Measurements from ENCODE around the gene KRTAP3-3.

KRTAP3-3 gene

DNA sequence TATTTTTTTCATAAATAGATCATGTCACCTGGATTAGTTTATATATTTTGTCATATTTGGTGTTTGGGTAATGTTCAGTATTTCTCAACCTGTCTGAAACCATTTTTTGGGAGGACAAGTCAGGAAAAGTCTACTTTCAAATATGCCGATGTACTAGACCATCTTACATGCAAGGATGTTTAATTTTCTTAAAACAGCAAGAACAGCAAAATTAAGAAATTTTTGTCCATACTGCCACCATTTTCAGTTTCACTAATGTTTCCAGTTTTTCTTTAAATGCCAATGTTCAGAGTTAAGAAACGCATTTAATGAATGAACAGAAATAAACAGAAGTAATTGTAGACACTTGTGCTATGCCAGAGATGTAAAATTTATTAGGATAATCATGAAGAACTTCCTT lies 880 bp downstream of the KRTAP3-3 start:
- Histone ChIP-seq H3K36me3 (ENCODE audit: insufficient read depth, low read length) (no peaks in the 10 kb centered on the region), H3K9me2 (replicated peaks; ENCODE audit: low read depth, low read length) (no peaks in the 10 kb centered on the region), H3K4me3 (ENCODE audit: low read length, poor library complexity, severe bottlenecking) (no peak overlapping the region)

DNA sequence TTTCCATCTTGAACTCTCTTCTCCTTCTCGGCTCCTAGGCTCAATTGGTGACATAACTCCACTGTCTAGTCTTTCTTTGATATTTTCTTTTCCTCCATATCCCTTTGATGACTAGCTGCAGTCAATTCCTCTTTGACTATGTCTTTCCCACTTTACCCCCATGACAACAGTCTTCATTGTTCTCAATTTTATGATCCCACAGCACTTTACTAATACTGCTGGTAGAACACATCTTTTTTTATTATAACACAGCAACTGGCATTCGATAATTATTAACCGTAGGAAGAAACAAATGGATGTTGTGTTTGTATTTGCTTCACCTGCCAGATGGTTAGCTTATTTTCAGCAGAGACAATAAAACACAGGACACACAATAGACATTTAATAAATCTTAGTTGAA lies 1.3 kb downstream of the KRTAP3-3 start:
- no peaks in the 10 kb centered on the region for H3K9me2 ChIP-seq (replicated peaks; ENCODE audit: low read depth, low read length)
- H3K4me1 ChIP-seq (ENCODE audit: insufficient read depth, low read length, poor library complexity, severe bottlenecking) = no peaks in the 10 kb centered on the region
- no peaks in the 10 kb centered on the region for H3F3A ChIP-seq (ENCODE audit: low read depth)
- no peak overlapping the region for H3K9ac ChIP-seq (ENCODE audit: low read depth, low read length, poor library complexity, severe bottlenecking)
- TF ChIP-seq, protein P1, sequence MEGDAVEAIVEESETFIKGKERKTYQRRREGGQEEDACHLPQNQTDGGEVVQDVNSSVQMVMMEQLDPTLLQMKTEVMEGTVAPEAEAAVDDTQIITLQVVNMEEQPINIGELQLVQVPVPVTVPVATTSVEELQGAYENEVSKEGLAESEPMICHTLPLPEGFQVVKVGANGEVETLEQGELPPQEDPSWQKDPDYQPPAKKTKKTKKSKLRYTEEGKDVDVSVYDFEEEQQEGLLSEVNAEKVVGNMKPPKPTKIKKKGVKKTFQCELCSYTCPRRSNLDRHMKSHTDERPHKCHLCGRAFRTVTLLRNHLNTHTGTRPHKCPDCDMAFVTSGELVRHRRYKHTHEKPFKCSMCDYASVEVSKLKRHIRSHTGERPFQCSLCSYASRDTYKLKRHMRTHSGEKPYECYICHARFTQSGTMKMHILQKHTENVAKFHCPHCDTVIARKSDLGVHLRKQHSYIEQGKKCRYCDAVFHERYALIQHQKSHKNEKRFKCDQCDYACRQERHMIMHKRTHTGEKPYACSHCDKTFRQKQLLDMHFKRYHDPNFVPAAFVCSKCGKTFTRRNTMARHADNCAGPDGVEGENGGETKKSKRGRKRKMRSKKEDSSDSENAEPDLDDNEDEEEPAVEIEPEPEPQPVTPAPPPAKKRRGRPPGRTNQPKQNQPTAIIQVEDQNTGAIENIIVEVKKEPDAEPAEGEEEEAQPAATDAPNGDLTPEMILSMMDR (conservative IDR thresholded peaks at IDR 0.05; ENCODE audit: low read length) = no peak
- TF ChIP-seq EZH2phosphoT487 (IDR thresholded peaks at IDR 0.05; ENCODE audit: borderline replicate concordance) = no peak
- H3K79me2 ChIP-seq (ENCODE audit: insufficient read depth, low read length) = no peaks in the 10 kb centered on the region
- no peak overlapping the region for H3K4me3 ChIP-seq (ENCODE audit: low read length, poor library complexity, severe bottlenecking)
- H4K20me1 ChIP-seq (ENCODE audit: insufficient read depth, low read length, poor library complexity, severe bottlenecking) = no peaks in the 10 kb centered on the region
- H3K4me2 ChIP-seq (ENCODE audit: low read depth, low read length, poor library complexity, severe bottlenecking) = no peak overlapping the region
- H3K9me3 ChIP-seq (ENCODE audit: insufficient read depth, low read depth, low read length) = no peaks in the 10 kb centered on the region
- H3K27me3 ChIP-seq (ENCODE audit: insufficient read depth, low read length, poor library complexity, severe bottlenecking) = no peaks in the 10 kb centered on the region
- H2AFZ ChIP-seq (ENCODE audit: low read length) = no peak overlapping the region
- no peaks in the 10 kb centered on the region for H3K36me3 ChIP-seq (ENCODE audit: insufficient read depth, low read length)

More for the DNA sequence above, 880 bp downstream of the KRTAP3-3 start:
- no peaks in the 10 kb centered on the region for H3K4me1 ChIP-seq (ENCODE audit: insufficient read depth, low read length, poor library complexity, severe bottlenecking)
- H3K4me2 ChIP-seq (ENCODE audit: low read depth, low read length, poor library complexity, severe bottlenecking) = no peak overlapping the region
- no peak overlapping the region for H3K9ac ChIP-seq (ENCODE audit: low read depth, low read length, poor library complexity, severe bottlenecking)
- H3F3A ChIP-seq (ENCODE audit: low read depth) = no peaks in the 10 kb centered on the region
- no peaks in the 10 kb centered on the region for H3K79me2 ChIP-seq (ENCODE audit: insufficient read depth, low read length)
- no peak for TF ChIP-seq EZH2phosphoT487 (IDR thresholded peaks at IDR 0.05; ENCODE audit: borderline replicate concordance)
- TF ChIP-seq, protein P1 (conservative IDR thresholded peaks at IDR 0.05; ENCODE audit: low read length) = no peak
- no peaks in the 10 kb centered on the region for H3K27me3 ChIP-seq (ENCODE audit: insufficient read depth, low read length, poor library complexity, severe bottlenecking)
- H2AFZ ChIP-seq (ENCODE audit: low read length) = no peak overlapping the region
- H4K20me1 ChIP-seq (ENCODE audit: insufficient read depth, low read length, poor library complexity, severe bottlenecking) = no peaks in the 10 kb centered on the region
- H3K9me3 ChIP-seq (ENCODE audit: insufficient read depth, low read depth, low read length) = no peaks in the 10 kb centered on the region

DNA sequence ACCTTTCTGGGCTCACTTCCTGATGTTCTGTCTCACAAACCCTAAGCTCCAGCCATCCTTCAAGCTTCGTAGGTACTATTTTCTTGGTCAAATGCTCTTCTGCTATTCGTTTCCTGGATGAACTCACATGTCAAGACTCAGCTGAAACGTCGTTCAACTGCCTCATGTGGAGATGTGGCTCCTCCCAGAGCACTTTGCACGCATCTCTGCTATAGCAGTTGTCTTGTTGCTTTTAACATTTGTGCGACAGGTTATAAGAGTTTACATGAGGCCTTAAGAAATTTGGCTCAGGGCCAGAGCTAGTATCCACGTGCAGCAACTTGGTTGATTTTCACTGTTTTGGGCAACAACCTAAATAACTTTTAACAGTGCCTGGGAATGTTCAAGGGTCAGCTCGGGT lies 7.0 kb downstream of the KRTAP3-3 start:
- H3K27me3 ChIP-seq (ENCODE audit: insufficient read depth, low read length, poor library complexity, severe bottlenecking) = peaks cover 12% of the 10 kb centered on the region

More for the DNA sequence above, 7.0 kb downstream of the KRTAP3-3 start:
- no peaks in the 10 kb centered on the region for H3K9me2 ChIP-seq (replicated peaks; ENCODE audit: low read depth, low read length)
- H3F3A ChIP-seq (ENCODE audit: low read depth) = no peaks in the 10 kb centered on the region
- no peaks in the 10 kb centered on the region for H3K79me2 ChIP-seq (ENCODE audit: insufficient read depth, low read length)
- H3K9ac ChIP-seq (ENCODE audit: low read depth, low read length, poor library complexity, severe bottlenecking) = no peak overlapping the region
- no peaks in the 10 kb centered on the region for H3K4me1 ChIP-seq (ENCODE audit: insufficient read depth, low read length, poor library complexity, severe bottlenecking)
- no peak overlapping the region for H3K4me3 ChIP-seq (ENCODE audit: low read length, poor library complexity, severe bottlenecking)
- H3K36me3 ChIP-seq (ENCODE audit: insufficient read depth, low read length) = no peaks in the 10 kb centered on the region
- TF ChIP-seq, protein P1 (conservative IDR thresholded peaks at IDR 0.05; ENCODE audit: low read length) = no peak
- TF ChIP-seq EZH2phosphoT487 (IDR thresholded peaks at IDR 0.05; ENCODE audit: borderline replicate concordance) = no peak
- H3K4me2 ChIP-seq (ENCODE audit: low read depth, low read length, poor library complexity, severe bottlenecking) = no peak overlapping the region
- no peaks in the 10 kb centered on the region for H3K9me3 ChIP-seq (ENCODE audit: insufficient read depth, low read depth, low read length)
- no peak overlapping the region for H2AFZ ChIP-seq (ENCODE audit: low read length)
- H4K20me1 ChIP-seq (ENCODE audit: insufficient read depth, low read length, poor library complexity, severe bottlenecking) = no peaks in the 10 kb centered on the region

Measured in Loucy (cell line).